Mesendoderm (in vitro differentiated cells): ENCODE measurements around the gene BICRA.

ENCODE experiments used
- DNase-seq: peaks from one replicate; pipeline ENCODE4 v3.0.0; 2013
- H2AK5ac ChIP-seq: 2 replicates; pipeline ENCODE4 v1.6.1; 2013; ENCODE audit warnings: low read length, inconsistent platforms
- H2BK120ac ChIP-seq: 2 replicates; pipeline ENCODE4 v1.6.1; 2013; ENCODE audit warnings: low read depth, mild to moderate bottlenecking, low read length, moderate library complexity, mixed read lengths
- H2BK15ac ChIP-seq: replicated peaks from 2 replicates; pipeline ENCODE4 v1.6.1; 2013; ENCODE audit warnings: low read depth, mild to moderate bottlenecking, moderate library complexity
- H2BK5ac ChIP-seq: 2 replicates; pipeline ENCODE4 v1.6.1; 2013; ENCODE audit warnings: low read length, inconsistent platforms
- H3K18ac ChIP-seq: 2 replicates; pipeline ENCODE4 v1.6.1; 2013; ENCODE audit warnings: mild to moderate bottlenecking, low read length, mixed read lengths
- H3K23ac ChIP-seq: one replicate; pipeline ENCODE4 v1.6.1; 2013; ENCODE audit warnings: low read length
- H3K27ac ChIP-seq: 2 replicates; pipeline ENCODE4 v1.5.1; 2013; ENCODE audit warnings: low read depth, mild to moderate bottlenecking, inconsistent platforms, low read length, moderate library complexity
- H3K27me3 ChIP-seq: 2 replicates; pipeline ENCODE4 v1.6.1; 2013; ENCODE audit warnings: low read length, control low read depth, mild to moderate bottlenecking, inconsistent platforms; ENCODE audit not compliant: insufficient read depth, poor library complexity
- H3K36me3 ChIP-seq: 2 replicates; pipeline ENCODE4 v1.6.1; 2013; ENCODE audit warnings: low read length, inconsistent platforms; ENCODE audit not compliant: control insufficient read depth, insufficient read depth
- H3K4ac ChIP-seq: one replicate; pipeline ENCODE4 v1.6.1; 2013; ENCODE audit warnings: low read depth, mild to moderate bottlenecking, low read length, moderate library complexity
- H3K4me1 ChIP-seq: 2 replicates; pipeline ENCODE4 v1.6.1; 2013; ENCODE audit warnings: low read depth, low read length, inconsistent platforms; ENCODE audit not compliant: control insufficient read depth
- H3K4me2 ChIP-seq: 2 replicates; pipeline ENCODE4 v1.6.1; 2013; ENCODE audit warnings: low read length
- H3K4me3 ChIP-seq: 2 replicates; pipeline ENCODE4 v1.5.1; 2013; ENCODE audit warnings: mild to moderate bottlenecking, low read length
- H3K56ac ChIP-seq: one replicate; pipeline ENCODE4 v1.6.1; 2013; ENCODE audit warnings: low read length
- H3K79me1 ChIP-seq: 2 replicates; pipeline ENCODE4 v1.6.1; 2013; ENCODE audit warnings: low read length, inconsistent platforms
- H3K79me2 ChIP-seq: 2 replicates; pipeline ENCODE4 v1.6.1; 2013; ENCODE audit warnings: mild to moderate bottlenecking, low read length; ENCODE audit not compliant: control insufficient read depth, insufficient read depth
- H3K9ac ChIP-seq: 2 replicates; pipeline ENCODE4 v1.6.1; 2013; ENCODE audit warnings: low read length, inconsistent platforms
- H4K5ac ChIP-seq: one replicate; pipeline ENCODE4 v1.6.1; 2013; ENCODE audit warnings: low read length
- H4K8ac ChIP-seq: one replicate; pipeline ENCODE4 v1.6.1; 2013; ENCODE audit warnings: low read depth, mild to moderate bottlenecking, control low read depth, low read length, moderate library complexity
- WGBS: extraction: QIAGEN DNeasy Blood & Tissue Kit; methylation state at CpG from one replicate; pipeline ENCODE4 v1.1.7; 2013; ENCODE audit warnings: low lambda C conversion rate, missing lambda C conversion rate; ENCODE audit not compliant: insufficient coverage; ENCODE audit errors: extremely low coverage; 5-methylcytosine and 5-hydroxymethylcytosine counted together

The BICRA gene

GRCh38 chr19:47619763-47620162, 10.8 kb downstream of the BICRA start:
- peak; percentile 77 for DNase-seq
- Histone ChIP-seq H3K79me2 (peaks cover 73% of the 10 kb centered on the region), H3K18ac (no peak overlapping the region), H2BK120ac (no peak overlapping the region), H3K4me2 (no peak overlapping the region), H3K27me3 (no peaks in the 10 kb centered on the region), H3K27ac (peak overlapping the region; percentile 77), H2BK5ac (no peak overlapping the region), H2BK15ac (no peak overlapping the region), H3K23ac (no peak overlapping the region), H3K79me1 (peaks cover 31% of the 10 kb centered on the region), H3K4me3 (no peak overlapping the region), H3K56ac (peak overlapping the region; percentile 25), H3K9ac (no peak overlapping the region), H3K4ac (no peak overlapping the region), H3K4me1 (peaks cover 16% of the 10 kb centered on the region), H4K5ac (no peak overlapping the region), H3K36me3 (no peaks in the 10 kb centered on the region), H2AK5ac (no peak overlapping the region), H4K8ac (no peak overlapping the region)
- WGBS, result no CpG with 5 or more reads among the region's 6 CpGs

GRCh38 chr19:47623151-47623920, 14.4 kb downstream of the BICRA start:
- no peak for DNase-seq
- peak overlapping the region; percentile 1 for H3K9ac ChIP-seq
- H4K5ac ChIP-seq, result no peak overlapping the region
- peak overlapping the region; percentile 46 for H3K56ac ChIP-seq
- peaks cover 18% of the 10 kb centered on the region for H3K4me1 ChIP-seq
- H3K79me1 ChIP-seq, result peaks cover 36% of the 10 kb centered on the region
- no peak overlapping the region for H3K4me3 ChIP-seq
- no peak overlapping the region for H3K4me2 ChIP-seq
- no peak overlapping the region for H2BK120ac ChIP-seq
- H2BK15ac ChIP-seq, result no peak overlapping the region
- no CpG with 5 or more reads among the region's 12 CpGs for WGBS
- peak overlapping the region; percentile 33 for H2BK5ac ChIP-seq
- H3K23ac ChIP-seq, result no peak overlapping the region
- peaks cover 68% of the 10 kb centered on the region for H3K79me2 ChIP-seq
- H3K27ac ChIP-seq, result no peak overlapping the region
- no peak overlapping the region for H3K18ac ChIP-seq
- no peaks in the 10 kb centered on the region for H3K27me3 ChIP-seq
- no peaks in the 10 kb centered on the region for H3K36me3 ChIP-seq
- no peak overlapping the region for H4K8ac ChIP-seq
- no peak overlapping the region for H3K4ac ChIP-seq
- no peak overlapping the region for H2AK5ac ChIP-seq

- peaks cover 32% of the 10 kb centered on the region for H3K79me1 ChIP-seq
- no peak overlapping the region for H3K18ac ChIP-seq
- H3K56ac ChIP-seq, result no peak overlapping the region
- DNase-seq, result peak; percentile 50
- no peak overlapping the region for H4K8ac ChIP-seq
- no CpG with 5 or more reads among the region's 18 CpGs for WGBS
- H3K4ac ChIP-seq, result no peak overlapping the region
- no peak overlapping the region for H3K27ac ChIP-seq
- no peak overlapping the region for H3K9ac ChIP-seq
- no peak overlapping the region for H2BK120ac ChIP-seq
- H3K4me1 ChIP-seq, result peaks cover 18% of the 10 kb centered on the region
- H3K23ac ChIP-seq, result no peak overlapping the region
- no peak overlapping the region for H2BK15ac ChIP-seq
- no peaks in the 10 kb centered on the region for H3K36me3 ChIP-seq
- H3K4me3 ChIP-seq, result no peak overlapping the region
- H2AK5ac ChIP-seq, result no peak overlapping the region
- no peak overlapping the region for H2BK5ac ChIP-seq
- H3K4me2 ChIP-seq, result no peak overlapping the region
- H3K27me3 ChIP-seq, result no peaks in the 10 kb centered on the region
- no peak overlapping the region for H4K5ac ChIP-seq
- peaks cover 64% of the 10 kb centered on the region for H3K79me2 ChIP-seq
These were observed 15.0 kb downstream of the BICRA start for GRCh38 chr19:47623921-47624391.

- H2BK5ac ChIP-seq, result no peak overlapping the region
- no peak overlapping the region for H4K8ac ChIP-seq
- H2BK120ac ChIP-seq, result no peak overlapping the region
- peaks cover 61% of the 10 kb centered on the region for H3K79me2 ChIP-seq
- H3K9ac ChIP-seq, result peak overlapping the region; percentile 34
- H2BK15ac ChIP-seq, result no peak overlapping the region
- no peak overlapping the region for H2AK5ac ChIP-seq
- WGBS, result no CpG with 5 or more reads among the region's 7 CpGs
- no peaks in the 10 kb centered on the region for H3K36me3 ChIP-seq
- H3K18ac ChIP-seq, result no peak overlapping the region
- H3K4me2 ChIP-seq, result no peak overlapping the region
- peaks cover 31% of the 10 kb centered on the region for H3K79me1 ChIP-seq
- H3K4ac ChIP-seq, result no peak overlapping the region
- H3K23ac ChIP-seq, result peak overlapping the region; percentile 89
- H3K56ac ChIP-seq, result peak overlapping the region; percentile 65
- no peak overlapping the region for H3K27ac ChIP-seq
- H4K5ac ChIP-seq, result no peak overlapping the region
- DNase-seq, result no peak
- H3K4me3 ChIP-seq, result no peak overlapping the region
- peaks cover 10% of the 10 kb centered on the region for H3K4me1 ChIP-seq
- H3K27me3 ChIP-seq, result no peaks in the 10 kb centered on the region
These were observed 16.7 kb downstream of the BICRA start for GRCh38 chr19:47625650-47626049.

- no CpG with 5 or more reads among the region's 8 CpGs for WGBS
- no peak overlapping the region for H2AK5ac ChIP-seq
- peaks cover 4% of the 10 kb centered on the region for H3K4me1 ChIP-seq
- no peak overlapping the region for H3K4me3 ChIP-seq
- H3K18ac ChIP-seq, result no peak overlapping the region
- H3K27ac ChIP-seq, result no peak overlapping the region
- H2BK120ac ChIP-seq, result no peak overlapping the region
- H4K8ac ChIP-seq, result no peak overlapping the region
- H3K4me2 ChIP-seq, result no peak overlapping the region
- no peaks in the 10 kb centered on the region for H3K27me3 ChIP-seq
- no peak overlapping the region for H3K4ac ChIP-seq
- no peaks in the 10 kb centered on the region for H3K36me3 ChIP-seq
- H3K79me2 ChIP-seq, result peaks cover 57% of the 10 kb centered on the region
- no peak overlapping the region for H2BK5ac ChIP-seq
- H3K9ac ChIP-seq, result no peak overlapping the region
- no peak overlapping the region for H3K23ac ChIP-seq
- no peak for DNase-seq
- no peak overlapping the region for H4K5ac ChIP-seq
- H3K79me1 ChIP-seq, result peaks cover 26% of the 10 kb centered on the region
- H3K56ac ChIP-seq, result peak overlapping the region; percentile 49
- no peak overlapping the region for H2BK15ac ChIP-seq
These were observed 17.3 kb downstream of the BICRA start for GRCh38 chr19:47626238-47626637.
